ENCODE data around the gene FAM53A.

GRCh38 chr4:1731180-1731579, 47.1 kb upstream of the FAM53A start:
- TF ChIP-seq, protein P1, sequence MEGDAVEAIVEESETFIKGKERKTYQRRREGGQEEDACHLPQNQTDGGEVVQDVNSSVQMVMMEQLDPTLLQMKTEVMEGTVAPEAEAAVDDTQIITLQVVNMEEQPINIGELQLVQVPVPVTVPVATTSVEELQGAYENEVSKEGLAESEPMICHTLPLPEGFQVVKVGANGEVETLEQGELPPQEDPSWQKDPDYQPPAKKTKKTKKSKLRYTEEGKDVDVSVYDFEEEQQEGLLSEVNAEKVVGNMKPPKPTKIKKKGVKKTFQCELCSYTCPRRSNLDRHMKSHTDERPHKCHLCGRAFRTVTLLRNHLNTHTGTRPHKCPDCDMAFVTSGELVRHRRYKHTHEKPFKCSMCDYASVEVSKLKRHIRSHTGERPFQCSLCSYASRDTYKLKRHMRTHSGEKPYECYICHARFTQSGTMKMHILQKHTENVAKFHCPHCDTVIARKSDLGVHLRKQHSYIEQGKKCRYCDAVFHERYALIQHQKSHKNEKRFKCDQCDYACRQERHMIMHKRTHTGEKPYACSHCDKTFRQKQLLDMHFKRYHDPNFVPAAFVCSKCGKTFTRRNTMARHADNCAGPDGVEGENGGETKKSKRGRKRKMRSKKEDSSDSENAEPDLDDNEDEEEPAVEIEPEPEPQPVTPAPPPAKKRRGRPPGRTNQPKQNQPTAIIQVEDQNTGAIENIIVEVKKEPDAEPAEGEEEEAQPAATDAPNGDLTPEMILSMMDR (CRISPR knock-in tag; IDR thresholded peaks at IDR 0.05) = no peak
- TF ChIP-seq, protein P2, sequence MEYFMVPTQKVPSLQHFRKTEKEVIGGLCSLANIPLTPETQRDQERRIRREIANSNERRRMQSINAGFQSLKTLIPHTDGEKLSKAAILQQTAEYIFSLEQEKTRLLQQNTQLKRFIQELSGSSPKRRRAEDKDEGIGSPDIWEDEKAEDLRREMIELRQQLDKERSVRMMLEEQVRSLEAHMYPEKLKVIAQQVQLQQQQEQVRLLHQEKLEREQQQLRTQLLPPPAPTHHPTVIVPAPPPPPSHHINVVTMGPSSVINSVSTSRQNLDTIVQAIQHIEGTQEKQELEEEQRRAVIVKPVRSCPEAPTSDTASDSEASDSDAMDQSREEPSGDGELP (IDR thresholded peaks at IDR 0.05; ENCODE audit: borderline replicate concordance, low read depth) = no peak
- TF ChIP-seq NFKB2 (CRISPR knock-in tag; IDR thresholded peaks at IDR 0.05; ENCODE audit: borderline replicate concordance) (no peak), MLX (CRISPR knock-in tag; IDR thresholded peaks at IDR 0.05) (no peak), STAT5B (CRISPR knock-in tag; IDR thresholded peaks at IDR 0.05) (no peak), PPARG (CRISPR knock-in tag; conservative IDR thresholded peaks at IDR 0.05) (no peak)

All from HepG2 (cell line).